COLO829 (cell line): ENCODE data around the gene BAIAP2.
"Not testable (repeated sequence)": the region's sequence is repeated elsewhere in the genome, so short reads cannot be mapped to it uniquely, and the experiment has no call there.

ENCODE experiments used
- DNase-seq: peaks from one replicate; pipeline ENCODE4 v3.0.0; 2012; ENCODE audit warnings: low spot score

Gene BAIAP2

DNA sequence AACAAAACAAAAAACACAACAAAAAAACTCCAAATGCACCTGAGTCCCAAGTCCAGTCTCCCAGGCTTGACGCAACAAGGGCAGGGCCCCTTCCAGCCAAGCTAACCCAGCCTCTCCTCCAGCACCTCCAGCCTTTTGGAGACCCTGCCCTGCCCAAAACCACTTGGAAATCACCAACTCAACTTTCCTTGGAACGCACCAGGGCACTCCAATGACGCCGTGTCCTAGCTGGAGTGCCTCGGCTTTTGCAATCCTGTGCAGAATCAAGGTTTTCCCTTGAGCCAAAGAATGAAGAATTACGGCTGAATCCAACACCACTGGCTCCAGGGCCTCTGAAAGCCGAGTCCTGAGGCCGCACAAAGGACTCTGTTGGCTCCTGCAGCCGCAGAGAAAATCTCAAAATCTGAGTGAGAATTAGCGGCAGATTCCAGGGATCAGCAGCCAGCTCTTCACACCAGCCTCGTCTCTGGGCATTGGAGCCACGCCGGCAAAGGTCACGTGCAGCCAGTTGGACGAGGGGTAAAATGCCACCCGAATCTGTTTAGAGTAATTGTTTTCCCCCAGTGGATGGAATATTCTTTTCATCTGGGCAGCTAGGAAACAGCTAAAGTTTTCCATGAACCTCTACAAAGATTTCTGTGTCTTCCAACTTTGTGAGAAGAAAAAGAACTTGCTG lies 9.7 kb upstream of the BAIAP2 start:
- peak; percentile 75 for DNase-seq

DNA sequence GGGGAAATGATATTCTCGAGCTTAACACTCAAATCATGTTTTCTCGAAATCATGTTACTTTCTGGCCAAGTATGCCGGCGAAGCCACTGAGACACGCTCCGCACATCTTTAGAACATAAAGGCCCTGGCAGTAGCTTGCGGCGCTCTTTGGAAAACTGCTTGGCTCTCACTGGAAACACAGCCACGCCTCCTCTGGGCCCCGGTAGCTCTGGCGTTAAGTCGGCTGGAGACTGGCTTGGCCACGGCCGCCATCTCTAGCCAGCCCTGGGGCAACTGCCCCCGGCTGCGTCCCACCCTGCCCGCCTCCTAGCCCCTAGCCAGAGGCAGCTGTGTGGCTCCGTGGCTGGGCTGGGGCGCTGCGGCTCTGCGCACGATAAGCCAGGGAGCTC lies 9.2 kb upstream of the BAIAP2 start:
- no peak for DNase-seq

DNA sequence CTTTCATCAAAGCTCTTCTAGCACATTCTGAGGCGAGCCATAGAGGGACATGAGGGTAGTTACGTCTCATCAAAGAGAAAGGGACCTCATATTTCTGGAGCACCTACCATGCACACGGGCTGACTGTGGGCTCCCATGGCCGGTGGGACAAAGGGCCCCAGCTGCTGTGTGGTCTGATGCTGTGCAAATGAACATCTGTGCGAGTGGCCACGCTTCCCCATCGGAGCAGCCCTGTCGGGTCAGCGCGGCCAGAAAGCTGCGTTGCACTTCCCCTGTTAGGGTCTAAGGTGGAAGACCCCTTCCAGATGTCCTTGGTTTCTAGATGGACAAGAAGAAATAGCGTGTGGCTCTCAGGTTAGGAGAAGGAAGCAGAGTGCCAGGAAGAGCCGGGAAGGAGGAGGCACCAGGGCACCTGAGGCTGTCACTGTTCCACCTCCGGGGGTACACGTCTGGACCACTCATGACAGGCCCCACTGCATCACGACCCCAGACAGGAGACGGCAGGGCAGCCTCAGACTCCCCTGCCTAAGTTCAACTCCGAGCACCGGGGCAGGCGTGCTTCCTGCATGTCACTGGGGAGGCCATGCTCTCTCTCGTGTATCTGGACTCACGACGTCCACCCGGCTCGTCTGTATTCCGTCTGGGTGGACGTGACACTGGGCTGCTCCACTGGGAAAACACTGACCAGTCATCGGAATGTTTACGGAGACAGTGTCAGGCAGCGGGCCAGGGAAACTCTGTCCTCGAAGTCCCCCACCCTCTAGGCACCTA lies 8.5 kb upstream of the BAIAP2 start:
- no peak for DNase-seq

DNA sequence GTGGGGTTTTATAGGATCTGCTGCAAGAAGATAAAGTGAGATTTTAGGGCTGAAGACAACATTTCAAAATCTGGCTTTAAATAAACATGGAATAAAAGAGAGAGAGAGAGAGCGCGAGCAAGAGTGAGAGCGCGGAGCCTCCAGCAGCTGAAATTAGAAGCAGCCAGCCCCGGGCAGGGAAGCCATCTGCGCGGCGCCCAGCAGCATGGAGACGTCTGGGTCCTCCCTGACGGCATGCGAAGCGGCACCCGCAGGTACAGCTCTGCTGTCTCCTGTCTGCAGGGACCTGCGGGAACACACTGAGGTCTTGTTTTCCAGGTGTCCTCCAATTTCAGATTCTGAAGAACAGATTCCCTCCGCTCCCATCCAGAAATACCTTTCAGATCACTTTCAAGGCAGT lies 7.9 kb upstream of the BAIAP2 start:
- DNase-seq = no peak

DNA sequence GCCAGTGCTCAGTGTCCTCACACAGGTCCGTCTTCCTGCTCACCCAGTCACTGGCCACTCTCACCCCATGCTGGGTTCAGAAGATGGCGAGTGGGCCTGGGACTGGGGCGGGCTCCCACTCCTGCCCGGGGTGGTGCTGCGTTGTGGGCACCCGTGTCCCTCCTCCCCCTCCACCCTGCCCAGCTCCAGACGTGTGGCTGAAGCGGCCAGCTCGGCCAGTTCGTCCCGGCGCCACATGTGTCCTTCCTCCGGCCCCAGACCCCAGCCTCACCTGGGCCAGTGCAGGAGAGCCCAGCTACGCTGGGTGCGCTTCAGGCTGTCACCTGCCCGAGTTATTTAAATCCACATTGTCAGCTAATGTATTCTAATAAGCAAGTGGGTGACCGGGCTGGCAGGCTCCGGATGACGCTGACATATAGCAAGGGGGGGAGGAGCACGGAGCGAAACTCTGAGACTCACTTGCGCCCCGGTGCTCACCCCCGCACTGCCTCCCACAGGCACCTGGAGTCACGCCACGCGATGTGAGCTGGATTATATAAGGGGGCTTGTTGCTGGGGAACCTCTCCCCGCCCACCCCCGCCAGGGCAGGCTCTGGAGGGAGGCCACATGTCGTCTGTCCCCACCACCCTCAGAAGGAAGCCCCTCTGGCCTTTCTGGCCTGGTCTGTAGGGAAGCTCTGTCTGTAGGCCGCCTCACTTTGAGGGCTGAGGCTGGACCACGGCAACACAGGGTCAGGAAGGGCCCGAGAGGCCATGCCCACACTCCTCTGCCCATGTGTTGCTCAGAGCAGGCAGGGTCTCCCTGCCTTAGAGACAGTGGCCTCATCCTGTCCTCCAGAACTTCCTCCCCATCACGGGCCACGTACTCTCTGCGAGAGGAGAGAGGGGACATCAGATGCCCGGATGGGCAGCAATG lies 7.1 kb upstream of the BAIAP2 start:
- DNase-seq = no peak

- no peak for DNase-seq
Observed at GRCh38 chr17:81028506-81028858, 6.5 kb upstream of the BAIAP2 start.

- DNase-seq = no peak
Observed at GRCh38 chr17:81029859-81030258, 5.1 kb upstream of the BAIAP2 start.

GRCh38 chr17:81030312-81030711 lies 4.6 kb upstream of the BAIAP2 start:
- DNase-seq = not testable (repeated sequence)

DNA sequence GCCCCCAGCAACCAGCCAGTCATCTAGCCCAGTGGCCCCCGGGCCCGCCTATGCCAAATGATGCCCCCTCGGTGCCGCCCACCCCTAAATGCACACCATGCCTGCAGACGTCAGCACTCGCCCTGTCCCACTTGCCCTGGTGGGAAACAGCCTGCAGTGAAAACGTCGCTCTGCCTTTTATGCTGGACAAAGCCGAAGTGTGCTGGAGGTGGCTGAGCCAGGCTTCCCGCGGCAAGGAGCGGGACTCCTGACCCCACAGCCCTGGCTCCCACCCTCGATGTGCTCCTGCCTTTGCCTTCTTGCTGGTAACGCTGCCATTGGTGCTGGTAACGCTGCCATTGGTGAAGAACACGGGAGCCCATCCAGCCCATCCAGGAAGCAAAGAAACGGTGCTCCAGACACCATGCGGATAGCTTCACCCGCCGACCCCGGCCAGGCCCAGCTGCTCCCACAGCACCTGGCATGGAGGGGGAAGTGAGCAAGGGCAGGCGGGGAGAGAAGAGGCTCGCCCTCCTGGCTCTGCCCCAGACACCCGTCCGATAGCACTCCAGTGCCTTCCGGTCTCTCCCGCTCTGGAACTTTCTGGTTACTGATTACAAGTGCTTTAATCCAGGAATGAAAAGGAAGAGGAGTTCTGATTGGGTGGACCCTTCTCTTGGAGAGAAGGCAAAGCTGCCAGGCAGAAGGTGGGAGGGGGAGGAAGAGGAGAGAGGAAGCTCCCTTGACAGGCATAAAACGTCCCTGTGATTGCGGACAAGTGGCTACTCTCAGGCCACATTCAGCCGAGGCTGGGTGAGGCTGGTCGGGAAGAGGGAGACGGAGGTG lies 4.0 kb upstream of the BAIAP2 start:
- no peak for DNase-seq

DNA sequence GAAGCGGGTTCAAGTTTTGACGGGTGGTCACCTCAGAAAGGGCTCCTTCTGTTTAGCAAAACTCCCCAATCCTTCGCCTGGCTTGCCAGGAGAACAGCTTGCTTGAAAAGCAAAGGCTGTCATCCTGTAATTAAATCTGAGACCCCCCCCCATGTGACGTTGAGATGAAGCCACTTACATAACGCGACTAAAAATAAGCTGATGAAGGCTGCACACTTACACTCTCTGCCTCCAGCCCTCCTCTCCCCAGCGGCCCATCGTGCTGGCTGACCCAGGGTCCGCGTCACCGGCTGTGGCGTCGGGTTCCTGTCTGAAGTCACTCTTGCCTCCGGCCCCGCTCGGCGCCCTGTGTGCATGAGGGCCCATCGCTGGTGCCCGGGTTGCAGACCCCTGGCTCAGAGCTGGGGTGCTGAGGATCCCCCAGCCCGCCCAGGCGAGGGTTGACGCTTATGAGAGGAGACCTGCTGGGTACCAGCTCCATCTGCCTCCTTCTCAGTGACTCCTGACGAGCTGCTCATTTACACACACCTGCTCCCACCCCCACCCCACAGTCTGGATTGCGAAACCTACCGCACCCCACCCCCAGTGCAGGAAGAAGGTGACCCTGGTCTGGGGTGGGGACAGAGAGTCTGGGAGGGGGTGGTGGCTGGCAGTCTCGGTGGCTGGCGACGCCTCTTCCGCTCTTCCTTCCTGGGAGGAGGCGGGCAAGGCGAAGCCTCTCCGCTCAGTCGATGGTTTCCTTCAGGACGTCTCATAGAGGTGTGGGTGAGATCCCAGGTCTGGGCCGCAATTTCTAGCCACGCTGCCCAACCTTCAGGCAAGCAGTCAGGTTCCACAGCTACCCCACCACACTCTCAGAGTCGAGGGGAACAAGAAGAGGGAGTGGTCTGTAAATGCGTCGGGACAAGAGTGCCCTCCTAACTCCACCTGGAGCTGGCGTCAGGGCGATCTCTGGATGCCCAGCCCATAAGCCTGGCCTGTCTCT lies 3.1 kb upstream of the BAIAP2 start:
- DNase-seq = no peak

GRCh38 chr17:81032641-81033480 lies 2.1 kb upstream of the BAIAP2 start:
- no peak for DNase-seq

DNA sequence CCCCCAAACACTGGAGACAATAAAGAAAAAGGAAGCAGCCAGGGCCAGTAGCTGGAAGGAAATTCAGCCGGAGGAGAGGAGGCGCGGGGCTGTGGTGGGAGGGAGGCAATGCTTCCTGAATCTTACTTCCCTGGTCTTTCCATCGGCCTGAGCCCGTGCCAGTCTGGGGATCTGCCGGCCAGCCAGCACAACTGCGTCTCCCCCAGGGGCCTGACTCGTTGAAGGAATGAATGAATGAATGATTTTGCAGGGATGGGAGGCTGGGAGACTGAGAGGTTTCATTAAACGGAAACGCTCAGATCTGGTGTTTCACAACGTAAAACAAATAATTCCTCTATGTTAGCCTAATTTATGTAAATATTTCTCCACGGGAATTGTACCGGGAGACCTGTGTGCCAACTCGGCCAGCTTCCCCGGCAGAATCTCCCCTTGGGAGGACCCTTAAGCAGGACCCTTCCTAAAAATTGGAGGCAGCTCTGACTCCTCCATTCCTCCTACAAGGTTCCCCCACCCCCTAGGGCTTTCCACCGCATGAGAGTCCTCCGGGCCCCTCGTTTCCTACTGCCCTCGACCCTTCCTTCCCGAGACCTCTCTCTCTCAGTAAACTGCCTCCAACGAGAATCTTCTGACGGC lies 1.3 kb upstream of the BAIAP2 start:
- DNase-seq = no peak

DNA sequence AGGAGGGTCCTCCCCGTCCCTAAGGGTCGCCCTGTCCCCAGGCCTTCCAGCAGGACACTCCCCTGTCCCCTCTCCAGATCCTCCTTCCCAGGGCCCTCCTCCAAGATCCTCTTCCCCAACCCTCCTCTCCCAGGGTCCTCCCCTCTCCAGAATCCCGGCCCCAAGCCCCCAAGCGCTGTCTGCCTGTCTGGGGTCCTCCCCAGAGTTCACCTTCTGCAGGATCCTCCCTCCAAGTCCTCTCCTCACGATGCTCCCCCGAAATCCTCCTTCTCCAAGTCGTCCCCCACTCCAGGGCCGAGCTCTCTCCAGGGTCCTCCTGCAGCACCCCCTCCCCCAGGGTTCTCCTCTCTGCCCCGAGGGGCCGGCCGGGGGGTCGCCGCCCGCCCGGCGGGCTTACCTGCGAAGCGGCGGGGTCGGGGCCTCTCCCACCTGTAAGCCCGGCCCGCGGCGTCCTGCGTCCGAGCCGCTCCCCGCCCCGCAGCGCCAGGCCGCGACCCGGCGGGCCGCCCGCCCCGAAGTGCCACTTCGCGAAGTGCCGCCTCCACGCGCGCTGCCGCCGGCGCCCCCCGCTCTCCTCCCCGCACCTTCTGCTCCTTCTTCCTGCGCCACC lies 678 bp upstream of the BAIAP2 start:
- DNase-seq = no peak

- DNase-seq = no peak
Observed at GRCh38 chr17:81035521-81036196, 708 bp downstream of the BAIAP2 start.

- no peak for DNase-seq
Observed at GRCh38 chr17:81036197-81036941, 1.4 kb downstream of the BAIAP2 start.

GRCh38 chr17:81037026-81037797 lies 2.3 kb downstream of the BAIAP2 start:
- no peak for DNase-seq
